Keratinocyte (primary cell): ENCODE data around the gene IFNGR1. TPM values are rescaled to one million over a fixed set of nuclear protein-coding genes. Genes with fewer than 3 reads are reported as not detected.

ENCODE experiments used
- DNase-seq: peaks from one replicate; pipeline ENCODE4 v3.0.0-alpha.2; 2011; ENCODE audit warnings: low read depth, missing footprints, low spot score
- FAIRE-seq: peaks from 2 replicates; lab custom pipeline; 2011; peaks lifted over from hg19 to GRCh38; lab: Jason Lieb, UNC
- H2AFZ ChIP-seq: 2 replicates; pipeline ENCODE4 v1.6.0; 2012; ENCODE audit warnings: low read length, control low read depth, inconsistent platforms; ENCODE audit not compliant: control insufficient read depth
- H3K27ac ChIP-seq: 2 replicates; pipeline ENCODE4 v1.5.1; 2011; ENCODE audit warnings: low read length; ENCODE audit not compliant: control insufficient read depth, insufficient read depth
- H3K27me3 ChIP-seq: 3 replicates; pipeline ENCODE4 v1.6.0; 2011; ENCODE audit warnings: low read length; ENCODE audit not compliant: control insufficient read depth, insufficient read depth; ENCODE audit errors: extremely low read depth
- H3K36me3 ChIP-seq, 2 experiments: 2 replicates in 1 of 2; 3 replicates in 1 of 2; pipeline ENCODE4 v1.5.1; 2011; ENCODE audit warnings: low read length in 2 of 2, mild to moderate bottlenecking in 1 of 2; ENCODE audit not compliant: control insufficient read depth in 2 of 2, insufficient read depth in 2 of 2; ENCODE audit errors: extremely low read depth in 1 of 2
- H3K4me1 ChIP-seq: 3 replicates; pipeline ENCODE4 v1.5.1; 2011; ENCODE audit warnings: low read length; ENCODE audit not compliant: control insufficient read depth, insufficient read depth; ENCODE audit errors: extremely low read depth
- H3K4me2 ChIP-seq: 3 replicates; pipeline ENCODE4 v1.6.0; 2011; ENCODE audit warnings: low read depth, low read length; ENCODE audit not compliant: control insufficient read depth, insufficient read depth; ENCODE audit errors: extremely low read depth
- H3K4me3 ChIP-seq, 3 experiments: fragments of 200-600 bp in 1 of 3; sonication (generic) in 1 of 3; 2 replicates in 2 of 3; 3 replicates in 1 of 3; pipeline ENCODE4 v1.5.1; 2011 to 2016; ENCODE audit warnings: low read length in 3 of 3, mild to moderate bottlenecking in 3 of 3, control low read depth in 2 of 3, inconsistent platforms in 1 of 3, low read depth in 1 of 3, mixed read lengths in 1 of 3, mixed run types in 1 of 3, moderate library complexity in 1 of 3; ENCODE audit not compliant: control insufficient read depth in 2 of 3, insufficient read depth in 2 of 3; ENCODE audit errors: extremely low read depth in 1 of 3
- H3K79me2 ChIP-seq: 2 replicates; pipeline ENCODE4 v1.6.0; 2012; ENCODE audit warnings: low read length; ENCODE audit not compliant: control insufficient read depth, insufficient read depth
- H3K9ac ChIP-seq: 3 replicates; pipeline ENCODE4 v1.6.0; 2011; ENCODE audit warnings: low read length; ENCODE audit not compliant: control insufficient read depth, insufficient read depth; ENCODE audit errors: extremely low read depth
- H3K9me1 ChIP-seq: 3 replicates; pipeline ENCODE4 v1.6.0; 2011; ENCODE audit warnings: low read length; ENCODE audit not compliant: control insufficient read depth, insufficient read depth; ENCODE audit errors: extremely low read depth
- H3K9me3 ChIP-seq: 2 replicates; pipeline ENCODE4 v1.5.1; 2012; ENCODE audit warnings: low read depth, low read length; ENCODE audit not compliant: control insufficient read depth
- H4K20me1 ChIP-seq: 3 replicates; pipeline ENCODE4 v1.6.0; 2011; ENCODE audit warnings: low read length; ENCODE audit not compliant: control insufficient read depth, insufficient read depth; ENCODE audit errors: extremely low read depth
- CTCF ChIP-seq, 3 experiments: IDR thresholded peaks in 1 of 3; conservative IDR thresholded peaks in 1 of 3; optimal IDR thresholded peaks in 1 of 3; 2 replicates in 2 of 3; 3 replicates in 1 of 3; pipeline versions ENCODE3 to v1.5.1; 2011; ENCODE audit warnings: low read length in 3 of 3, mild to moderate bottlenecking in 3 of 3, moderate library complexity in 2 of 3, control low read depth in 1 of 3, inconsistent platforms in 1 of 3; ENCODE audit not compliant: insufficient read depth in 2 of 3; ENCODE audit errors: extremely low read depth in 1 of 3
- EZH2 ChIP-seq: IDR thresholded peaks from one replicate; pipeline ENCODE4 v1.6.1; 2012; ENCODE audit warnings: inconsistent platforms, mild to moderate bottlenecking, low read length, moderate library complexity
- dilution Hi-C: fragments of 300-500 bp; cut with MboI; formaldehyde crosslinking; loops from one replicate; pipeline ENCODE4 v1.7.0; 2020; ENCODE audit warnings: low sequenced_read_pairs; ENCODE audit not compliant: extremely low pct_ligation_motif_present
- polyA plus RNA-seq, 5 experiments: library from polyadenylated mRNA; depleted of rRNA in 3 of 5; stranded (reverse) in 3 of 5; stranded (forward) in 1 of 5; unstranded in 1 of 5; fragments of >200 nt; gene quantifications; 1 replicate in 1 of 5; 2 replicates in 3 of 5; 3 replicates in 1 of 5; pipeline versions ENCODE4 v1.2.1 to v1.2.3, GENCODE V29; 2011 to 2012; ENCODE audit warnings: missing spikeins in 2 of 5, low read depth in 1 of 5, low replicate concordance in 1 of 5

The IFNGR1 gene
- polyA plus RNA-seq, 1 donor (not counting 4 experiments of a cell fraction or from before 2014, with no cell fraction given), result 109 TPM

- H3K27me3 ChIP-seq, result no peaks in the 10 kb centered on the region
- no peaks in the 10 kb centered on the region for H3K4me1 ChIP-seq
- no peaks in the 10 kb centered on the region for H3K9me1 ChIP-seq
- H3K9me3 ChIP-seq, result peaks cover 3% of the 10 kb centered on the region
- no peak for TF ChIP-seq EZH2
- no peak for TF ChIP-seq CTCF (optimal IDR thresholded peaks at IDR 0.05 in 1 of 3, IDR thresholded peaks at IDR 0.05 in 1 of 3, conservative IDR thresholded peaks at IDR 0.05 in 1 of 3; ENCODE audit: extremely low read depth in 1 of 3, insufficient read depth in 2 of 3, low read length in 3 of 3)
- no peak overlapping the region for H3K27ac ChIP-seq
- H3K36me3 ChIP-seq, result no peaks in the 10 kb centered on the region
- no peak overlapping the region for H3K4me2 ChIP-seq
- H2AFZ ChIP-seq, result no peak overlapping the region
- no peaks in the 10 kb centered on the region for H4K20me1 ChIP-seq
- no peaks in the 10 kb centered on the region for H3K79me2 ChIP-seq
- H3K9ac ChIP-seq, result no peak overlapping the region
- FAIRE-seq (no peak), DNase-seq (no peak)
- dilution Hi-C loops, result no loop called here
- no peak overlapping the region for H3K4me3 ChIP-seq
Observed at GRCh38 chr6:137191236-137191635, 27.9 kb downstream of the IFNGR1 start.

DNA sequence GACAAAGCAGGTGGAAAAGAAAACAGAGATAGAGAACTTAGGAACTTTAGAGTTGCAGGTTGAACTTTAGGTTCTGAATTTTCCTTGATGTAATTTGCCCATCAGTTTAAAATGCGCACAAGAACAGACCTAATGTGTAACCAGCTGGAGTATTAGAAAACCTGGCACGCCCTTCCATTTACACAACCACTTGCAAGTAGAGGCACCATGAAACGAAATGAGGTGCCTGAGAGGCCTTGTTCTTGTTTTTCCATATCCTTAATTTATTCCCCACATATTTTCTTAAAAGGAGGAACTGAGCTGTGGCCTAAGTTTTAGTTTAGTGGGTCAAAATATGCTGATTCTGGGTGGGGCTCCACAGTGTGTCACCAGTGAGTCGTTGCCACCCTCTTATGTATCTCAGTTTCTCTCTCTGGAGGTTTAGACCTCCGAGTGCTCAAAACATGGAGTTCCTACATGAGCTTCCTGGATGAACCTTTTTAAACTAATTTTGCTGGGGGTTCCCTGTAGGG is 28.5 kb downstream of the IFNGR1 start:
- Histone ChIP-seq H3K4me2 (no peak overlapping the region), H4K20me1 (no peaks in the 10 kb centered on the region), H3K9me3 (peaks cover 3% of the 10 kb centered on the region), H2AFZ (no peak overlapping the region), H3K36me3 (no peaks in the 10 kb centered on the region), H3K27ac (no peak overlapping the region), H3K9me1 (no peaks in the 10 kb centered on the region), H3K79me2 (no peaks in the 10 kb centered on the region), H3K4me3 (no peak overlapping the region), H3K9ac (no peak overlapping the region), H3K27me3 (no peaks in the 10 kb centered on the region), H3K4me1 (no peaks in the 10 kb centered on the region)
- dilution Hi-C loops, result no loop called here
- TF ChIP-seq EZH2 (no peak), CTCF (optimal IDR thresholded peaks at IDR 0.05 in 1 of 3, IDR thresholded peaks at IDR 0.05 in 1 of 3, conservative IDR thresholded peaks at IDR 0.05 in 1 of 3; ENCODE audit: extremely low read depth in 1 of 3, insufficient read depth in 2 of 3, low read length in 3 of 3) (no peak)
- no peak for DNase-seq
- no peak for FAIRE-seq
